ENCODE data around the gene SETSIP. TPM values are rescaled to one million over a fixed set of nuclear protein-coding genes. Genes with fewer than 3 reads are reported as not detected.

Gene SETSIP, protein sequence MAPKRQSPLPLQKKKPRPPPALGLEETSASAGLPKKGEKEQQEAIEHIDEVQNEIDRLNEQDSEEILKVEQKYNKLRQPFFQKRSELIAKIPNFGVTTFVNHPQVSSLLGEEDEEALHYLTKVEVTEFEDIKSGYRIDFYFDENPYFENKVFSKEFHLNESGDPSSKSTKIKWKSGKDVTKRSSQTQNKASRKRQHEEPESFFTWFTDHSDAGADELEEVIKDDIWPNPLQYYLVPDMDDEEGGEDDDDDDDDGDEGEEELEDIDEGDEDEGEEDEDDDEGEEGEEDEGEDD
- not detected for total RNA-seq

DNA sequence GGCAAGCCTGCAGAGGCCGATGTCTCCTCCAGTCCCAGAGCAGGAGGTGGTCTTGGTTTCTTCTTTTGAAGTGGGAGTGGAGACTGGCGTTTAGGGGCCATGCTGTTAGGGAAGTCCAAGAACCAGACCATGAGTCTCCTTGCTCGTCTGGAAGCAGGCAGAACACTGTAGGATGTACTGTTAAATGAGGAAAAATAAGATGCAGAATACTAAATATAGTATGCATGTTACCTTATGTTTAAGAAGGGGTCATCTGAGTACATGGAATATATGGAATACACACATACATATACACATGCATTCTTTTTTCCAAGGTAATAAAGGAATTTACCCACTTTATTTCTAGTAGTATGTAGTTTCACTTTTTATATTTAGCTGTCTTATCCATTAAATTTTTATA, at the start of gene SETSIP:
SETSIP (minus strand) TSS at position 101 of the 400 bp plus-strand sequence; CDS start at position 101, 0 bp downstream.
- no peaks in the 10 kb centered on the region for H3K9me3 ChIP-seq
- TF ChIP-seq, protein P1, sequence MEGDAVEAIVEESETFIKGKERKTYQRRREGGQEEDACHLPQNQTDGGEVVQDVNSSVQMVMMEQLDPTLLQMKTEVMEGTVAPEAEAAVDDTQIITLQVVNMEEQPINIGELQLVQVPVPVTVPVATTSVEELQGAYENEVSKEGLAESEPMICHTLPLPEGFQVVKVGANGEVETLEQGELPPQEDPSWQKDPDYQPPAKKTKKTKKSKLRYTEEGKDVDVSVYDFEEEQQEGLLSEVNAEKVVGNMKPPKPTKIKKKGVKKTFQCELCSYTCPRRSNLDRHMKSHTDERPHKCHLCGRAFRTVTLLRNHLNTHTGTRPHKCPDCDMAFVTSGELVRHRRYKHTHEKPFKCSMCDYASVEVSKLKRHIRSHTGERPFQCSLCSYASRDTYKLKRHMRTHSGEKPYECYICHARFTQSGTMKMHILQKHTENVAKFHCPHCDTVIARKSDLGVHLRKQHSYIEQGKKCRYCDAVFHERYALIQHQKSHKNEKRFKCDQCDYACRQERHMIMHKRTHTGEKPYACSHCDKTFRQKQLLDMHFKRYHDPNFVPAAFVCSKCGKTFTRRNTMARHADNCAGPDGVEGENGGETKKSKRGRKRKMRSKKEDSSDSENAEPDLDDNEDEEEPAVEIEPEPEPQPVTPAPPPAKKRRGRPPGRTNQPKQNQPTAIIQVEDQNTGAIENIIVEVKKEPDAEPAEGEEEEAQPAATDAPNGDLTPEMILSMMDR (IDR thresholded peaks at IDR 0.05) = no peak
- no peaks in the 10 kb centered on the region for H3K27me3 ChIP-seq
- no peak within 1 kb of the TSS for H3K4me3 ChIP-seq
- intact Hi-C loops (cut with DNase I) = no loop called here
- H3K4me1 ChIP-seq = peaks cover 0 to 2% of the 10 kb centered on the region in 2 donors
- DNase-seq (ENCODE audit: low spot score in 2 of 2) = no peak
- no peak within 1 kb of the TSS for H3K27ac ChIP-seq
- no peaks in the 10 kb centered on the region for H3K36me3 ChIP-seq

DNA sequence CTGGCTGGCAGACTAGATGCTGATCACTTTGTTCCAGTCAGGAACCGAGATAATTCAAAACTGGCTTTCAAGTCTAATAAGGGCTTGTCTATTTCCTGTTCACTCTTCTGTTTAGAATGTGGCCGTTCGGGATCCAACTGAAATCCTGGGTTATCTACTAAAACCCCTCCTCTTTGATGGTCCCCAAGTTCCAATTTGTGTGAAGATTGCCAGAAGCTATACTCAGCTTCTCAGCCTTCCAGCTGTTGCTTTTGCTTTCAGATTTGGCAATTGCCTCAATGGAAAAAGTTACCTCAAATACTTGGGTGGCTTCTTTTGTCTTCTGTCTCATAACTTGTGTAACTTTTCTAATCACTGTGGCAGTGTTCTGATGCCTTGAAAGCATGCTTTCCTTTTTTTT, 48.7 kb upstream of the SETSIP start:
- TF ChIP-seq, protein P1 (IDR thresholded peaks at IDR 0.05) = no peak
- Histone ChIP-seq H3K4me3 (no peak overlapping the region), H3K9me3 (no peaks in the 10 kb centered on the region), H3K36me3 (peaks cover 0 to 3% of the 10 kb centered on the region in 2 donors), H3K27ac (no peak overlapping the region), H3K4me1 (no peaks in the 10 kb centered on the region), H3K27me3 (no peaks in the 10 kb centered on the region)
- intact Hi-C loops (cut with DNase I) = no loop called here
- DNase-seq (ENCODE audit: low spot score in 2 of 2) = no peak

DNA sequence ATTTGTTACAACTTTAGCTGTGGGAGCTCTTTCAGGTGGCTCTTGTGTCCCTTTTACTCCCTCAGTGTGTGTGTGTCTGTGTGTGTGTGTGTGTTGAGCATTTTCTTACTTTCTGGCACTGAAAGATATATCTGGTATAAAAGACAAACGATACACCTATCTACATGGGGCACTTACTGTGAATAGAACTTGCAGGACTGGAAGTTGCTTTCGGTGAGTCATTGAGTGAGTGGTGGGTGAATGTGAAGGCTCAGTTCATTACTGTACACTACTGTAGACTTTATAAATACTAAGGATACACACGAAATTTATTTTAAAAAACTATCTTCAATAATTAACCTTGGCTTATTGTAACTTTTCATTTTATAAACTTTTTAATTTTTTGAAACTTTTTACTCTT, 43.6 kb upstream of the SETSIP start:
- Histone ChIP-seq H3K27ac (no peak overlapping the region), H3K27me3 (no peaks in the 10 kb centered on the region), H3K4me1 (no peaks in the 10 kb centered on the region), H3K9me3 (no peaks in the 10 kb centered on the region), H3K36me3 (peaks cover 0 to 3% of the 10 kb centered on the region in 2 donors), H3K4me3 (no peak overlapping the region)
- intact Hi-C loops (cut with DNase I) = no loop called here
- DNase-seq (ENCODE audit: low spot score in 2 of 2) = no peak
- TF ChIP-seq, protein P1 (IDR thresholded peaks at IDR 0.05) = no peak

DNA sequence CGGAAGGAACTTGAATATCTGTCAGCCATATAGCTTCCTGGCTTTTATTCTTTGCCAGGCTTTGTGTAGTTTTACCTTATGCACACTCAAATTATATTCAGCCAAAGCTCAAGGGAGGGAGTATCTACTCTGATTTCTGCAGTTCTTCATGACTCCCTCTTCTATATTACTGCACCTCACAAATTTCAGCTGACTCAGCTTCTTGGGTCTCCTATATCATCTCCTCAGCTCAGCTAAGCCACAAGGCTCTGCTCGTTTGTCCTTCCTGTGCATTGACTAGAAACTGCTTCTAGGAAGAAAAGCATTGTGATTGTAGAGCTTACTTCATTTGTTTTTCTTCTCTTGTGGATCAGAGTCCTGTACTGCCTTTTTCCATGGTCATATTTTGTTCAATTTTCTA, 42.3 kb upstream of the SETSIP start:
- TF ChIP-seq, protein P1 (IDR thresholded peaks at IDR 0.05) = no peak
- H3K4me1 ChIP-seq = no peaks in the 10 kb centered on the region
- intact Hi-C loops (cut with DNase I) = no loop called here
- H3K27me3 ChIP-seq = no peaks in the 10 kb centered on the region
- no peaks in the 10 kb centered on the region for H3K9me3 ChIP-seq
- no peak overlapping the region for H3K27ac ChIP-seq
- no peak for DNase-seq (ENCODE audit: low spot score in 2 of 2)
- no peak overlapping the region for H3K4me3 ChIP-seq
- peaks cover 0 to 3% of the 10 kb centered on the region in 2 donors for H3K36me3 ChIP-seq

DNA sequence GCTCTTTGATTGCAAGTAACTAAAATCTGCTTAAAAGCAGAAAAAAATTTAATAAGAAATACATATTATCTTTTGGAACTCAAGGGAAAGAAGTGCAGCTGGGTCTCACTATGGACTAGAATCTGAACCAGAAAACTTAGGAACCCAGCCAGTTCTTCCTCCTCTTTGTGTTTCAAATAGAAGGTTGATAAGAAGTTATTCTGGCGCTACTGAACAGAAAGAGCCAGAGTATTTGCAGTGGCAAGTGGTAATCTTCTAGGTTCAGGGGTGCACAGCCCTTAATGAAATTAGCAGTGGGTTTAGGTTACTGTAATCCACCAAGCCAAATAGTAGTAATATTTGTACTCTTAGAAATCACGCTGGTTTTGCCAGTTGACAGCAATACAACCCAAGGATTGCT, 33.4 kb upstream of the SETSIP start:
- no peak overlapping the region for H3K27ac ChIP-seq
- no peak overlapping the region for H3K4me3 ChIP-seq
- H3K4me1 ChIP-seq = no peaks in the 10 kb centered on the region
- H3K9me3 ChIP-seq = no peaks in the 10 kb centered on the region
- intact Hi-C loops (cut with DNase I) = no loop called here
- no peaks in the 10 kb centered on the region for H3K27me3 ChIP-seq
- no peak for DNase-seq (ENCODE audit: low spot score in 2 of 2)
- peaks cover 0 to 13% of the 10 kb centered on the region in 2 donors for H3K36me3 ChIP-seq
- TF ChIP-seq, protein P1 (IDR thresholded peaks at IDR 0.05) = no peak
